ENCODE results near the gene THRSP.

DNA sequence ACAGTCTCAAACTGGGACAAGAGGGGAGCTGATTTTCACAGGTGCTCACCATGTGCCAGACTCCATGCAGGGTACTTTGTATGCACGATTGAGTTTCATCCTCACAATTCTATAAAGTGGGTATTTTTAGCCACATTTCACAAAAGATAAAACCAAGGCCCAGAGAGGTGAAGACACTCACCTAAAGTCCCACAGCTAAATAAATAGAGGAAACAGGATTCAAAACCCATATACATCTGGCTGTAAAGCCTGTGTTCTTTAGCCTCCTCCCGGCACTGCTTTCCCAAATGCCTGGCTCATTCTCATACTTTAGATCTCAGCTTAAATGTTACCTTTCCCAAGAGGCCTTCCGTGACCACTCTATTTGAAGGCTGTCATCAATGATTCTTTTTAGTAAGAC, 27.3 kb upstream of the THRSP start:
- TF ChIP-seq, protein P1, sequence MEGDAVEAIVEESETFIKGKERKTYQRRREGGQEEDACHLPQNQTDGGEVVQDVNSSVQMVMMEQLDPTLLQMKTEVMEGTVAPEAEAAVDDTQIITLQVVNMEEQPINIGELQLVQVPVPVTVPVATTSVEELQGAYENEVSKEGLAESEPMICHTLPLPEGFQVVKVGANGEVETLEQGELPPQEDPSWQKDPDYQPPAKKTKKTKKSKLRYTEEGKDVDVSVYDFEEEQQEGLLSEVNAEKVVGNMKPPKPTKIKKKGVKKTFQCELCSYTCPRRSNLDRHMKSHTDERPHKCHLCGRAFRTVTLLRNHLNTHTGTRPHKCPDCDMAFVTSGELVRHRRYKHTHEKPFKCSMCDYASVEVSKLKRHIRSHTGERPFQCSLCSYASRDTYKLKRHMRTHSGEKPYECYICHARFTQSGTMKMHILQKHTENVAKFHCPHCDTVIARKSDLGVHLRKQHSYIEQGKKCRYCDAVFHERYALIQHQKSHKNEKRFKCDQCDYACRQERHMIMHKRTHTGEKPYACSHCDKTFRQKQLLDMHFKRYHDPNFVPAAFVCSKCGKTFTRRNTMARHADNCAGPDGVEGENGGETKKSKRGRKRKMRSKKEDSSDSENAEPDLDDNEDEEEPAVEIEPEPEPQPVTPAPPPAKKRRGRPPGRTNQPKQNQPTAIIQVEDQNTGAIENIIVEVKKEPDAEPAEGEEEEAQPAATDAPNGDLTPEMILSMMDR (IDR thresholded peaks at IDR 0.05) = no peak
- TF ChIP-seq POLR2AphosphoS5 (IDR thresholded peaks at IDR 0.05) (no peak), POLR2A (IDR thresholded peaks at IDR 0.05) (no peak)

Measured in stomach (tissue), 4 donors.